BLaER1 (cell line): ENCODE data around the gene IPPK.
"Not testable (repeated sequence)": the region's sequence is repeated elsewhere in the genome, so short reads cannot be mapped to it uniquely, and the experiment has no call there.

Experiments used
- H3K27ac ChIP-seq: shearing (Covaris generic); formaldehyde crosslinking; 2 replicates; pipeline ENCODE4 v1.8.1; 2022
- H3K27me3 ChIP-seq: shearing (Covaris generic); formaldehyde crosslinking; 2 replicates; pipeline ENCODE4 v1.8.1; 2022
- H3K36me3 ChIP-seq: shearing (Covaris generic); formaldehyde crosslinking; 2 replicates; pipeline ENCODE4 v1.8.1; 2022
- H3K4me1 ChIP-seq: shearing (Covaris generic); formaldehyde crosslinking; 2 replicates; pipeline ENCODE4 v1.8.1; 2022
- H3K4me2 ChIP-seq: shearing (Covaris generic); formaldehyde crosslinking; 2 replicates; pipeline ENCODE4 v1.8.1; 2022
- H3K4me3 ChIP-seq: shearing (Covaris generic); formaldehyde crosslinking; 2 replicates; pipeline ENCODE4 v1.8.1; 2022
- H3K9ac ChIP-seq: shearing (Covaris generic); formaldehyde crosslinking; 2 replicates; pipeline ENCODE4 v1.8.1; 2022
- H3K9me3 ChIP-seq: shearing (Covaris generic); formaldehyde crosslinking; 2 replicates; pipeline ENCODE4 v1.8.1; 2022
- H4K20me1 ChIP-seq: shearing (Covaris generic); formaldehyde crosslinking; 2 replicates; pipeline ENCODE4 v1.8.1; 2022
- Cebpa-rat ChIP-seq: shearing (Covaris generic); IDR thresholded peaks from 2 replicates; pipeline ENCODE4 v1.8.1; 2022

IPPK gene

GRCh38 chr9:92590377-92590776, 79.6 kb downstream of the IPPK start:
- H3K27ac ChIP-seq, result no peak overlapping the region
- no peaks in the 10 kb centered on the region for H4K20me1 ChIP-seq
- H3K27me3 ChIP-seq, result no peaks in the 10 kb centered on the region
- H3K9ac ChIP-seq, result no peak overlapping the region
- H3K36me3 ChIP-seq, result no peaks in the 10 kb centered on the region
- no peaks in the 10 kb centered on the region for H3K4me1 ChIP-seq
- peaks cover 9% of the 10 kb centered on the region; the same call in 1 of the 2 replicates for H3K9me3 ChIP-seq
- H3K4me2 ChIP-seq, result no peak overlapping the region
- no peak for TF ChIP-seq Cebpa-rat
- H3K4me3 ChIP-seq, result no peak overlapping the region

GRCh38 chr9:92589923-92590322, 80.0 kb downstream of the IPPK start:
- Histone ChIP-seq H3K27ac (no peak overlapping the region), H3K36me3 (no peaks in the 10 kb centered on the region), H3K4me1 (no peaks in the 10 kb centered on the region), H3K9ac (no peak overlapping the region), H3K4me3 (no peak overlapping the region), H4K20me1 (no peaks in the 10 kb centered on the region), H3K9me3 (peaks cover 9% of the 10 kb centered on the region; the same call in 1 of the 2 replicates), H3K4me2 (no peak overlapping the region), H3K27me3 (no peaks in the 10 kb centered on the region)
- no peak for TF ChIP-seq Cebpa-rat

GRCh38 chr9:92576175-92576574, 93.8 kb downstream of the IPPK start:
- H4K20me1 ChIP-seq, result no peaks in the 10 kb centered on the region
- TF ChIP-seq Cebpa-rat, result no peak
- no peaks in the 10 kb centered on the region for H3K27me3 ChIP-seq
- H3K36me3 ChIP-seq, result no peaks in the 10 kb centered on the region
- H3K9ac ChIP-seq, result no peak overlapping the region
- peaks cover 9% of the 10 kb centered on the region for H3K9me3 ChIP-seq
- no peak overlapping the region for H3K4me2 ChIP-seq
- H3K4me1 ChIP-seq, result no peaks in the 10 kb centered on the region
- no peak overlapping the region for H3K27ac ChIP-seq
- no peak overlapping the region for H3K4me3 ChIP-seq

- H3K9ac ChIP-seq, H3K4me3 ChIP-seq, H3K36me3 ChIP-seq, H3K4me1 ChIP-seq, H4K20me1 ChIP-seq, H3K27ac ChIP-seq, H3K27me3 ChIP-seq, H3K4me2 ChIP-seq, H3K9me3 ChIP-seq: not testable (repeated sequence)
Observed at GRCh38 chr9:92573612-92574011, 96.3 kb downstream of the IPPK start.

GRCh38 chr9:92571871-92572270, 98.1 kb downstream of the IPPK start:
- H3K9ac ChIP-seq, result not testable (repeated sequence)
- peaks cover 14% of the 10 kb centered on the region for H3K9me3 ChIP-seq

GRCh38 chr9:92564982-92565381, 104.9 kb downstream of the IPPK start:
- H3K27ac ChIP-seq, result no peak overlapping the region
- no peaks in the 10 kb centered on the region; the same call in 1 of the 2 replicates for H3K36me3 ChIP-seq
- no peak for TF ChIP-seq Cebpa-rat
- no peak overlapping the region for H3K4me2 ChIP-seq
- no peaks in the 10 kb centered on the region for H3K27me3 ChIP-seq
- no peak overlapping the region for H3K9ac ChIP-seq
- H4K20me1 ChIP-seq, result no peaks in the 10 kb centered on the region
- H3K4me3 ChIP-seq, result no peak overlapping the region
- peaks cover 10% of the 10 kb centered on the region for H3K9me3 ChIP-seq
- H3K4me1 ChIP-seq, result no peaks in the 10 kb centered on the region

More at GRCh38 chr9:92571871-92572270, 98.1 kb downstream of the IPPK start:
- H3K27me3 ChIP-seq, H4K20me1 ChIP-seq, H3K4me1 ChIP-seq, H3K36me3 ChIP-seq, H3K27ac ChIP-seq, H3K4me2 ChIP-seq, H3K4me3 ChIP-seq: not testable (repeated sequence)

GRCh38 chr9:92564504-92564903, 105.4 kb downstream of the IPPK start:
- no peak overlapping the region for H3K9ac ChIP-seq
- H3K27ac ChIP-seq, result no peak overlapping the region
- no peak overlapping the region for H3K4me2 ChIP-seq

More at GRCh38 chr9:92564504-92564903, 105.4 kb downstream of the IPPK start:
- Histone ChIP-seq H3K4me1 (no peaks in the 10 kb centered on the region), H3K9me3 (peaks cover 10% of the 10 kb centered on the region), H4K20me1 (no peaks in the 10 kb centered on the region), H3K4me3 (no peak overlapping the region), H3K36me3 (no peaks in the 10 kb centered on the region; the same call in 1 of the 2 replicates), H3K27me3 (no peaks in the 10 kb centered on the region)
- TF ChIP-seq Cebpa-rat, result no peak
